Measurements from ENCODE around the gene MAP4K4.

Gene MAP4K4

DNA sequence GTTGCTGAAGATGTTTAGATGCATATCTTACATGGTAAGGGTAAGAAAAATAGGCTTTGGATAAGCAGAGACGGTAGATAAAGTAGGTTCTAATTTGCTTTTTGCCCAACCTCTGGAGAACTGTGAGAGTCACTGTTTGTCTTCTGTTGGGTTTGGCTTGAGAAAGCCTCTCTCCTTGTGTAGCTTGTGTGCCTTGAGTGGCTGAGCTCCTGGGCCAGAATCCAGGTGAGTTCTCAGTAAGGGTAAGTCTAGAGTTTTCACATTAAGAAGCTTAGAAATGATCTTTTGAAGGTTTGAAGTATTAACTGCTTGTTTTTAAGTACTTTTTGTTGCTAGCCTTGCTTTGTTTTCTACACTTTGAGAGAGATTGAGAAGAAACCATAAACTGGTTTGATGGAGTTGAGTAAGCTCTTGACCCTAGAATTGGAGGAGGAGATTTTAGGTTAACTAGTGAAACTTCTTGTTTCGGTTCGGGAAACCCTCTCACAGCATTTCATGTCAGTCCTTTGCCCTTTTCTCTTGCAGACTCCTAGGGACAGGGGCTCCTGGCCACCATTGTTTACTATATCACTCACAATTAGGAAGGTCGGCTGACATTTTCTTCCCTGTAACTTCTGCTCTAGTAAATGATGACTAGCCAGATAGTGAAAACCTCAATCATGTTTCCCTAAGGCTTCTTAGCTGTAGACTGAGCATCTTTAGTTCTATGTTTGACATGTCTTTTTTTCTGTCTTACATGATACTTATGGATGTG, 26.0 kb downstream of the MAP4K4 start:
- H3K36me3 Mint-ChIP-seq (ENCODE audit: low read depth) = peaks cover 28% of the 10 kb centered on the region
- peaks cover 68% of the 10 kb centered on the region for H3K4me1 Mint-ChIP-seq (ENCODE audit: low read depth)
- no peaks in the 10 kb centered on the region for H3K9me3 Mint-ChIP-seq
- H3K27ac Mint-ChIP-seq = peak overlapping the region; percentile 75
- no peaks in the 10 kb centered on the region for H3K27me3 Mint-ChIP-seq (ENCODE audit: low read depth)
- peak overlapping the region; percentile 46 for H3K4me3 Mint-ChIP-seq

GRCh38 chr2:101724125-101724474, 26.6 kb downstream of the MAP4K4 start:
- Mint-ChIP-seq H3K4me1 (ENCODE audit: low read depth) (peaks cover 67% of the 10 kb centered on the region), H3K9me3 (no peaks in the 10 kb centered on the region), H3K27me3 (ENCODE audit: low read depth) (no peaks in the 10 kb centered on the region), H3K4me3 (no peak overlapping the region), H3K36me3 (ENCODE audit: low read depth) (peaks cover 26% of the 10 kb centered on the region), H3K27ac (peak overlapping the region; percentile 43)

DNA sequence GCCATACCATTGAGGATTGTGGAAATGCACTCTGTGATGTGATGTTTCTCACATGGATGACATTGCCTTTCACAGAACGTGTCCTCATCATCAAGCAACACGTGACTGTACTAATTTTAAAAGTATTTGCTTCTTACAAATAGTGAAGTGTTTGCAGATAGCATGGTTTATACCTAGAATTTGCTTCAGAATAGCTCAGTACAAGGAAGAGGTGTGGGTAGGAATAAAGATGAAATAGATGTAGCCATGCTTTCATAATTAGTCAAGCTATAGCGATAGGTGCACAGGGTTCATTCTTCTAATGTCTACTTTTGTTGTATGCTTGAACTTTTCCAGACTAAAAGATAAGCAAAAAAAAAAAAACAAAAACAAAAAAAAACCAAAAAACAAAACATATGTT, 27.5 kb downstream of the MAP4K4 start:
- H3K36me3 Mint-ChIP-seq (ENCODE audit: low read depth) = peaks cover 23% of the 10 kb centered on the region
- H3K4me3 Mint-ChIP-seq = no peak overlapping the region
- peaks cover 73% of the 10 kb centered on the region for H3K4me1 Mint-ChIP-seq (ENCODE audit: low read depth)
- H3K27ac Mint-ChIP-seq = peak overlapping the region; percentile 76
- H3K27me3 Mint-ChIP-seq (ENCODE audit: low read depth) = no peaks in the 10 kb centered on the region
- no peaks in the 10 kb centered on the region for H3K9me3 Mint-ChIP-seq

DNA sequence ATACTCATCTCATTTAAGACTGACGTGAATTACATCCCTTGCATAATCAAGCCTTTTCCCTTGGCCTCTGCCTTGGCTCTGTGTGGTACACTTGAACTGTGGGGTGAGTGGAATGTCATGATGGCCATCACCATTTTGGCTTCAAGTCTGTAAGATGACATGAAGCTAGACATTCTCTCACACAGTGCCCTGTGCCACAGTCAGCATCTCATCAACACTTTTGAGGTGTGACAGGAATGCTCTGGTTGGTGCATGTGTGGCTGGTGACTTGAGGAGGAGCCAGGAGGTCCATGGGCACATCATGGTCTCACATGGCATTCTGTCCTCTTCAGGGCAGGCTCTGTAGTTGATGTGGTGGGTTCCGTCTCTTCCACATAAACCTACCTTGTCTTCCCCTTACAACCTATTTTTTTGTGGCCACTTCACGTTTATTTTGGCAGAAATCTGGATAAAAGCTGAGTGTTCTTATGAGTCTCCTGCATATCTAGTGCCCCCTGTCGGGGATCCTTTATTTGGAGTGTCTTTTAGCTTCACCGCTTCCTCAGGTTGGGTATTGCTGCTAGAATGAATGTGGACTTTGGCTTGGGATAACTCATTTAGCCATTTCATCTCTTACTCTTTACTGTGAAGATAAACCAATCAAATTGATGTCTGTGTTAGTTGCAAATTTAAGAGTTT, 28.1 kb downstream of the MAP4K4 start:
- Mint-ChIP-seq H3K27ac (no peak overlapping the region), H3K4me3 (no peak overlapping the region), H3K9me3 (no peaks in the 10 kb centered on the region), H3K27me3 (ENCODE audit: low read depth) (no peaks in the 10 kb centered on the region), H3K36me3 (ENCODE audit: low read depth) (peaks cover 23% of the 10 kb centered on the region), H3K4me1 (ENCODE audit: low read depth) (peaks cover 74% of the 10 kb centered on the region)

- Mint-ChIP-seq H3K27me3 (ENCODE audit: low read depth) (no peaks in the 10 kb centered on the region), H3K27ac (peak overlapping the region; percentile 60), H3K4me3 (peak overlapping the region; percentile 30), H3K36me3 (ENCODE audit: low read depth) (peaks cover 13% of the 10 kb centered on the region), H3K9me3 (no peaks in the 10 kb centered on the region), H3K4me1 (ENCODE audit: low read depth) (peaks cover 73% of the 10 kb centered on the region)
Measured at GRCh38 chr2:101728865-101729264, 31.4 kb downstream of the MAP4K4 start.

GRCh38 chr2:101729521-101730190, 32.1 kb downstream of the MAP4K4 start:
- Mint-ChIP-seq H3K36me3 (ENCODE audit: low read depth) (peaks cover 10% of the 10 kb centered on the region), H3K4me1 (ENCODE audit: low read depth) (peaks cover 69% of the 10 kb centered on the region), H3K27me3 (ENCODE audit: low read depth) (no peaks in the 10 kb centered on the region), H3K27ac (peak overlapping the region; percentile 78), H3K4me3 (peak overlapping the region; percentile 59), H3K9me3 (no peaks in the 10 kb centered on the region)

- Mint-ChIP-seq H3K4me1 (ENCODE audit: low read depth) (peaks cover 65% of the 10 kb centered on the region), H3K36me3 (ENCODE audit: low read depth) (peaks cover 3% of the 10 kb centered on the region), H3K27ac (no peak overlapping the region), H3K4me3 (no peak overlapping the region), H3K9me3 (no peaks in the 10 kb centered on the region), H3K27me3 (ENCODE audit: low read depth) (no peaks in the 10 kb centered on the region)
Measured at GRCh38 chr2:101731221-101732054, 33.9 kb downstream of the MAP4K4 start.

- Mint-ChIP-seq H3K4me3 (no peak overlapping the region), H3K9me3 (no peaks in the 10 kb centered on the region), H3K4me1 (ENCODE audit: low read depth) (peaks cover 66% of the 10 kb centered on the region), H3K36me3 (ENCODE audit: low read depth) (peaks cover 1% of the 10 kb centered on the region), H3K27me3 (ENCODE audit: low read depth) (no peaks in the 10 kb centered on the region), H3K27ac (no peak overlapping the region)
Measured at GRCh38 chr2:101732199-101732598, 34.7 kb downstream of the MAP4K4 start.

DNA sequence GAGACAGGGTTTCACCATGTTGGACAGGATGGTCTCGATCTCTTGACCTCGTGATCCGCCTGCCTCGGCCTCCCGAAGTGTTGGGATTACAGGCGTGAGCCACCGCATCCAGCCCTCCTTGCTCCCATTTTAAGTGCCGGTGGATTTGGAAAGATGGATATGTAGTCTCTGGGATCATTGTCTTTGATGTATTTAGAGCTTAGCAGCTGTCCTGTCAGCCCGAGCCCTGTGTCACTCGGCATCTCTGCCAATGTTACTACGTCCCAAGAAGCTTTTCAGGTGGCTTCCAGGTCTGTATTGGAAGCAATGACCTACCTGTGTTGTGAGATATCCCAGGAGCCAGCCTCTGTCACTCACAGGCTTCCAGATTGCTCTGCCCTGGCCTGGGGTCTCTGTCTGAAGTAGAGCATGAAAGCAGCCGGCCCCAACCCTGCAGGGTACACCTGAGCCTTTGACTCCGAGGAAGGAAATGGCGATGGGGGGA, 35.3 kb downstream of the MAP4K4 start:
- no peak overlapping the region for H3K4me3 Mint-ChIP-seq

DNA sequence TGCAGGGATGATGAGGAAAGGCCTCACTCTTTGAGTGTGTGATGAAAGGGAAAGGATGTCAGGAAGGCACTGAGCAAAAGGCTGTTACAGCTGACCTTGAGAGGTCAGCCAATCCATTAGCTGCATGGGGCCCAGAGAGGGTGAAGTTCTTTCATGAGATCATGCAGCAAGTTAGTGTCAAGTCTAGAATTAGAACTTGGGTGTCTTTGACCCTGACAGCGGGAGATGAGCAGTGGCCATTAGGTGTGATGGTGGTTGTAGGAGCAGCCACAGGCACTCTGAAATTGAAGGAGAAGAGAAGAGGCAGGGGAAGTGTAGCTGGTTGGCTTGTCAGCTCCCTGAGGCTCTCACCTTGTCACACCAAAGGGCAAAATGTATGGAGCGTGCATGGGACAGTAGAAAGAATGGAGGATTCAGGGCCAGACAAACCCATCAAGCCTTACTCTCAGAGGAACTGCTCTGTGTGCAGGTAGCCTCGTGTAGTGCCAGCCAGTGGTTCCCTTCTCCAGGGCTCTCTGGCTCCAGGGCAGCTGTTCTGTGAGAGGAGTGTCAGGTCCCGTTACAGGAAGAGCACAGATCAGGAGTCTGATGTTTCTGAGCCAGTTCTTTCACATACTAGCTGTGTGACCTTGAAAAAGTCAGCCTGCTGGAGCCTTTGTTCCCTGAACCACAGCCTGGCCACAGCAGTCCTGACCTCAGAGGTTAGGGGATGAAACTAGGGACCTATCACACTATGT, 35.9 kb downstream of the MAP4K4 start:
- Mint-ChIP-seq H3K27ac (peak overlapping the region; percentile 21), H3K27me3 (ENCODE audit: low read depth) (no peaks in the 10 kb centered on the region), H3K36me3 (ENCODE audit: low read depth) (no peaks in the 10 kb centered on the region), H3K9me3 (no peaks in the 10 kb centered on the region), H3K4me3 (no peak overlapping the region), H3K4me1 (ENCODE audit: low read depth) (peaks cover 65% of the 10 kb centered on the region)

More for the DNA sequence above, 35.3 kb downstream of the MAP4K4 start:
- Mint-ChIP-seq H3K27me3 (ENCODE audit: low read depth) (no peaks in the 10 kb centered on the region), H3K4me1 (ENCODE audit: low read depth) (peaks cover 67% of the 10 kb centered on the region), H3K27ac (peak overlapping the region; percentile 21), H3K9me3 (no peaks in the 10 kb centered on the region), H3K36me3 (ENCODE audit: low read depth) (no peaks in the 10 kb centered on the region)

DNA sequence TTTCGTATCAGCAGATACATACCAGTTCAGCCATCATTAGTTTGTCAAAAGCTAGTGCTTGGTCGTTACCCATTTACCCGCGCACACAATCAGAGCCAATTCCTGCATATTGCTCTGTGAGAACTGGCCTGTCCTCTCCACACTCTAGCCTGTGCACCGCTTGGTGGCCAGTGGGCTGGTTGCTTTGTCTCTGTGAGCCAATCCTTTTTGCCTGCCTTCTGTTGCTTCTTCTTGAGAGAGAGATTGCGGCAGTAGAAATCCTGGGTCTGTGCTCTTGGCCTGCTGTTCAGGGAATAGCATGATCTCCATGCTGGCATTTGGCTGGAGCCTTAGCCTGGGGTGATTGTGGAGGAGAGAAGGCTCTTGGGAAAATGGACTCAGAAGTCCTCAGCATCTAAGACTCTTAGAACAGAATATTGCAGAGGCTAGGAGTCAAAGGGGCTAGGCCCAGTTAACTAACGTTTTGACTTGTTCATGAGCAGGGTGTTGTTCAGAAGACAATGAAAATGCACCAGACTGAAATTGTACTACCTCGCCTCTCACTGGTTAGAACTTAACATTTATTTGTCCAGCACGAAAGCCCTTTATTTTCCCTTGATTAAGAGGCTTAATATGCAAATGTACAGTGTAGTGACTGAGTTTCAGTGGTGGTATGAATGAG, 37.1 kb downstream of the MAP4K4 start:
- H3K27ac Mint-ChIP-seq = peak overlapping the region; percentile 32
- no peaks in the 10 kb centered on the region for H3K27me3 Mint-ChIP-seq (ENCODE audit: low read depth)
- no peaks in the 10 kb centered on the region for H3K9me3 Mint-ChIP-seq
- peaks cover 2% of the 10 kb centered on the region for H3K36me3 Mint-ChIP-seq (ENCODE audit: low read depth)
- H3K4me1 Mint-ChIP-seq (ENCODE audit: low read depth) = peaks cover 59% of the 10 kb centered on the region
- no peak overlapping the region for H3K4me3 Mint-ChIP-seq

DNA sequence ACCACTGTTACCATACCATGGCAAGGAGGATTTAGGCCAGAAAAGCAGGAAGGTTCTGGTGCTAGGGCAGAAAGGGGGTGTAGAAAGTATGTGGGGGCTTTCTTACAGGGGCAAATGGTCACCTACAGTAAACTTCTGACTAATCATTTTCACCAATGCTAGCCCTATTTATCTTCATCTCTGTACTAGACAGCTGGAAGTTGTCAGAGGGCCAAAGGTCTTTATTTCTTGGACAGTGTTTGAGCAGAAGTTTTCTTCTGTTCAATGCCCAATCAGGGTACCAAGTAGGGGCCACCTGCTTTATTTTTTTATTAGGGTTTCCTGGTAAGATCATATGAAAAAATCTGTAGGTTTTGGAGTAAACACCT, 37.6 kb downstream of the MAP4K4 start:
- Mint-ChIP-seq H3K27me3 (ENCODE audit: low read depth) (no peaks in the 10 kb centered on the region), H3K4me3 (no peak overlapping the region), H3K27ac (no peak overlapping the region), H3K9me3 (no peaks in the 10 kb centered on the region), H3K36me3 (ENCODE audit: low read depth) (peaks cover 2% of the 10 kb centered on the region), H3K4me1 (ENCODE audit: low read depth) (peaks cover 53% of the 10 kb centered on the region)

DNA sequence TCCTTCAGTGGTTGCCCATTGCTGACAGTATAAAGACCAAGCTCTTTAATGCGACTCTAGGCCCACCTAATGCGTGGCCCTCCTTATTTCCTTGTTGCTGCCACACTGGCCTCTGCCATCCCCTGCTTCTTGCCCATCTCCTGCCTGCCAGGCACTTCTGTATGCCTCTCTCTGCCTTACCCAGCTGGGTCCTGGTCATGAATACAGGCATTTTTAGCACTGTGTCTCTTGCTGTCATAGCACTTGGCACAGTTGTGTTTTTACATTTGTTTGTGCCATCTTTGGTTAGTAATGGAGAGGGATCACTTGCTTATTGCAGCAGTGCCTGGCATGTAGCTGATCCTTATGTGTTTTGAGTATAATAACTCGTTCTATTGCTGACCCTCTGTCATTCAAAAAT, 38.7 kb downstream of the MAP4K4 start:
- Mint-ChIP-seq H3K27ac (no peak overlapping the region), H3K9me3 (no peaks in the 10 kb centered on the region), H3K4me3 (no peak overlapping the region), H3K36me3 (ENCODE audit: low read depth) (peaks cover 2% of the 10 kb centered on the region), H3K27me3 (ENCODE audit: low read depth) (no peaks in the 10 kb centered on the region), H3K4me1 (ENCODE audit: low read depth) (peaks cover 54% of the 10 kb centered on the region)

Data from T-helper 1 cell treated with Interleukin-12 subunit alpha and Interleukin-12 subunit beta and Interleukin-4 antibody, amounts not matched to agents 30 μg/mL and 1 μg/mL, for 36 hours (primary cell).